ENCODE results near the gene SCNN1A.
A peak's percentile ranks its signal among the peaks of the same experiment; 100 is the strongest.

The SCNN1A gene

GRCh38 chr12:6367969-6368892 is 7.1 kb downstream of the SCNN1A start:
- no peak for DNase-seq

- DNase-seq: peak; percentile 41
Observed at GRCh38 chr12:6367065-6367968, 8.0 kb downstream of the SCNN1A start.

DNA sequence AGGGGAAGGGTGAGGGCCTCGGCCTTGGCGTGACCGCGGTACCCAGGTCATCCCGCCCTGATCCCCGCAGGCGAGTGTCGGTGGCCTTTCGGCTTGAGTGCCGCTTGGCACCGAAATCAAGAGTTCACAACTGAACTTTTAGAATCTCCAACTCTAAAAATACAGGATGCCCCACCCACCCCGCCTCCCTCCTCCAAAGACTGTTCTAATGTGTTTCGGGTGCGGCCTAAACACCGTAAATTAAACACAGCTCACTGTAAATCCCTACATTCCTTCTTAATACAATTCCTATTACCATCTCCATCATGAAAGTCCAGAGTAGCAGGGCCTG is 11.4 kb downstream of the SCNN1A start:
- DNase-seq: no peak

- DNase-seq: peak; percentile 87
Observed at GRCh38 chr12:6363330-6364043, 11.9 kb downstream of the SCNN1A start.

- DNase-seq: no peak
Observed at GRCh38 chr12:6363010-6363329, 12.4 kb downstream of the SCNN1A start.

DNA sequence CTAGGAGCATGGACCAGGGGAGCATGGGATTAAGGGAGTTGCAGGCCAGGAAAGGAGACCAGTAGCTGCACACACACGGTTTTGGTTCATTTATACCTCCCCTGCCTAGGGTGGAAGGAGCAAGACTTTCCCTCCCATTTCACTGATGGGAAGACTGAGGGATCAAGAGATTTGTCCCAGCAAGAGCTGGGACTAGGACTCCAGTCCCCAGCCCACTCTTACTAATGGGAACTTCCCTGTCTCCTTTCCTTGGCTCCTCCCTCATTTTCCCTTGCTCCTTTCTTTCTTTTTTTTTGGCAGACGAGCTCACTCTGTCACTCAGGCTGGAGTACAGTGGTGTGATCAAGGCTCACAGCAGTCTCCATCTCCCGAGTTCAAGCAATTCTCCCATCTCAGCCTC is 13.0 kb downstream of the SCNN1A start:
- DNase-seq: no peak

GRCh38 chr12:6361834-6362233 is 13.5 kb downstream of the SCNN1A start:
- no peak for DNase-seq

DNA sequence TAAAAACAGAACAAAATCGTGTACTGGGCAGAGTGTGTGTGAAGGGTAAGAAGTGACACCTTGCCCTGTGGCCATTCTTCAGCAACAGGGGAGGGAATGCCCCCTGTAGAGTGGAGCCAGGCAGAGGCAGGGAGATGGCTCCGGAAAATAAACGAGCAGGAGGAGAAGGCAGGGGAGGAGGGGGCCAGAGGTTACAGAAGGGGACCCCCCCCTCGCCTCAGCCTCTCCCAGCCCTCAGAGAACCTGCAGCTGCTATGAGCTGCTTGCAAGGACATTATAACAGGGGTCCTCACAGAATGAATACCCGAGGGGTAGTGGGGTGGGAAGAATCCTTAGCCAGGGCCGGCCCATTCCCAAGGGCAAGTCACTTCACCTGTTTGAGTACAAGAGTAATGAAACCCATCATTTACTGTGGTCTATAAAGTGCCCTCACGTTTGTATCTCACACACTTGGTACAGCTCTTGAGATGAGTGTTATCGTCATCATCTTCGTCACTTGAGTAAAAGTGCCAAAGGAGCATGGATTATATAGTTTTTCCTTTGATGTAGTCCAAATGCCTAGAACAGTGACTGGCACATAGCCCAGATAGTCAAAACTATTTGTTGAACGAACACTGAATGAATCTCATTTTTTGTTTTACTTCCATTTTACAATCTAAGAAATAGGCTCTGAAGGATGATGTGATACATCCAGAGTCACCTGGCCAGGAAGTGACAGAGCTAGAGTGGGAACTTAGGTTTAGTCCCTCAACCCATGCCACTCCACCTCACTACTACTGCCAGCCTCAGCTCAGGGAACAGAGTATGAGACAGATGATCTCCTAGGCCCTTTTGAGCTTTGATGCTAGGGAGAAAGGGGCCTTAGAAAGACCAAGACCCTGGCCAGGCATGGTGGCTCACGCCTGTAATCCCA is 14.5 kb downstream of the SCNN1A start:
- DNase-seq: no peak

DNA sequence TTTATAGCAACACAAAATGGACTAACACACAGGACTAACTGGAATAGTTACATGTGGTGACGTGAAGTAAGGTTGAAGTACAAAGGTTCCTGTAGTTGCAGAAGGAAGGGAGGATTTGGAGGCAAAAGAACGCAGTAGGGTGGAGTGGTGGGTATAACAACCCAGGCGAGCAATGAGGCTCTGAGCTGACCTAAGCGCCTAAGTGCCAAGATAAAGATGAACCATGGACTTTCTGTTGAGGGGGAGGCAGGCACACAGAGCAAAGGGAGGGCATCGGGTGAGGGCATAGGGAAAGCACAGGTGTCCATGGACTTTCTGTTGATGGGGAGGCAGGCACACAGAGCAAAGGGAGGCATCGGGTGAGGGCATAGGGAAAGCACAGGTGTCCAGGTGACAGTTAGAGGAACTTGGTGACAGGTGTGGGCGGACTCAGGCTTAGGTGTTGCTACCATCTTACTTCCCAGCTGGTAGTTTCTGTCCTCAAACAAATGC is 15.2 kb downstream of the SCNN1A start:
- DNase-seq: no peak

- no peak for DNase-seq
Observed at GRCh38 chr12:6358881-6359280, 16.5 kb downstream of the SCNN1A start.

GRCh38 chr12:6356374-6356820 is 19.0 kb downstream of the SCNN1A start:
- DNase-seq: no peak

GRCh38 chr12:6355491-6356373 is 19.6 kb downstream of the SCNN1A start:
- DNase-seq: no peak

DNA sequence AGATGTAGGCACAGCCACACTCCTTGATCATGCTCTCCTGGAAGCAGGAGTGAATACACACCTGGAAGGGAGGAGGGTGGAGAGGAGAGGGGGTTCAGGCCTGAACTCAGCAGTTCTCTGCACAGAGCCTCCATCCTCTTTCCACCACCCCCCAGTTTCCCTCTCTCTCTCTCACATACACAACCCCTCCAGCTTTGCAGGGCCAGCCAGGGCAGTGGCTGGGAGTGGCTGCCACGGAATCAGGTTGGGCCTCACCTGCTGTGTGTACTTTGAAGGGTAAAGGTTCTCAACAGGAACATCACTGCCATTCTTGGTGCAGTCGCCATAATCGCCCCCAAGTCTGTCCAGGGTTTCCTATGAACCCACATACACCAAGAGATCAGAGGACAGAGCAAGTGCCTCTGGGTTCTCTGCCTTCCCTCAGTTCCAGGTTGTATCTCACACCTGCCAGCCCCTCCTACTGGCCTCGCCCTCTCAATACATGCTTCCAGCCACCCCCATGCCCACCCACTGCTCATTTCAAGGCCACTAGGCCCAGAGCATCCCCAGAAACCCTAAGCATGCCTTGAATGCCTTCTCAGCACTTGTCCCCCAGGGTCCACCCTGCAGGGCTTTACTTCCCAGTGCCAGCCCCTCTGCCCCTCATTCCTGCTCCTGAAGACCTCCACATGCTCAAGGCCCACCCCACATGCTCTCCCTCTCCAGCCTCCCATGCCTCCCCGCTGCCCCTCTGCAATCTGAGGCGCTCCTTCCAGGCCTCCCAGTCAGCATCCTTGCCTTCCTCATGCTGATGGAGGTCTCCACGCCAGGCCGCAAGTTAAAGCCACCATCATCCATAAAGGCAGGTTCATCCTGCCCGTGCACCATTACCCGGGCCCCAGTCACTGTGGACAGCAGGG is 20.6 kb downstream of the SCNN1A start:
- no peak for DNase-seq

GRCh38 chr12:6352193-6353173 is 22.9 kb downstream of the SCNN1A start:
- DNase-seq: peak; percentile 52

- DNase-seq: no peak
Observed at GRCh38 chr12:6351622-6352021, 23.7 kb downstream of the SCNN1A start.

GRCh38 chr12:6347367-6348338 is 27.7 kb downstream of the SCNN1A start:
- DNase-seq: no peak

- DNase-seq: no peak
Observed at GRCh38 chr12:6346942-6347341, 28.4 kb downstream of the SCNN1A start.

Measured in NCI-H82 (cell line).